CD4-positive, CD25-positive, alpha-beta regulatory T cell (primary cell): Measurements from ENCODE around the gene CDH13. TPM values are rescaled to one million over a fixed set of nuclear protein-coding genes. Genes with fewer than 3 reads are reported as not detected.
A peak's percentile ranks its signal among the peaks of the same experiment; 100 is the strongest.

ENCODE experiments used
- ATAC-seq, 2 donors: fragments of 150-1000 bp; cut with Tn5 transposase; one replicate each; pipeline ENCODE4 v1.10.0; 2021; ENCODE audit warnings: low read depth in 2 of 2, moderate number of reproducible peaks in 2 of 2, moderate library complexity in 1 of 2
- DNase-seq, 3 donors: peaks; one replicate each; pipeline versions ENCODE4 v3.0.0 to v3.0.0-alpha.2; 2012 to 2022; ENCODE audit warnings: mixed read lengths in 1 of 3
- H3K27ac ChIP-seq: one replicate; pipeline ENCODE4 v1.7.0; 2013; ENCODE audit warnings: mild to moderate bottlenecking, low read length; ENCODE audit not compliant: insufficient read depth, poor library complexity, severe bottlenecking
- H3K27me3 ChIP-seq: one replicate; pipeline ENCODE4 v1.7.0; 2013; ENCODE audit warnings: low read length; ENCODE audit not compliant: control insufficient read depth, insufficient read depth
- H3K36me3 ChIP-seq: one replicate; pipeline ENCODE4 v1.7.0; 2013; ENCODE audit warnings: mild to moderate bottlenecking, low read length, moderate library complexity; ENCODE audit not compliant: control insufficient read depth, insufficient read depth
- H3K4me1 ChIP-seq: 2 replicates; pipeline ENCODE4 v1.7.0; 2013; ENCODE audit warnings: mild to moderate bottlenecking, low read length; ENCODE audit not compliant: insufficient read depth, control insufficient read depth, poor library complexity, severe bottlenecking
- H3K4me3 ChIP-seq: one replicate; pipeline ENCODE4 v1.7.0; 2013; ENCODE audit warnings: low read depth, mild to moderate bottlenecking, low read length, moderate library complexity
- H3K9me3 ChIP-seq, 2 experiments: 1 replicate in 1 of 2; 2 replicates in 1 of 2; pipeline ENCODE4 v1.7.0; 2013; ENCODE audit warnings: low read length in 2 of 2, mild to moderate bottlenecking in 1 of 2, moderate library complexity in 1 of 2; ENCODE audit not compliant: control insufficient read depth in 2 of 2
- H3K27ac Mint-ChIP-seq, 3 donors: one replicate each; pipeline ENCODE4 v1.8.0; 2020 to 2022; ENCODE audit warnings: mild to moderate bottlenecking in 3 of 3, mixed read lengths in 3 of 3, moderate library complexity in 2 of 3
- H3K27me3 Mint-ChIP-seq: one replicate; pipeline ENCODE4 v1.8.0; 2022; ENCODE audit warnings: mild to moderate bottlenecking, mixed read lengths
- H3K36me3 Mint-ChIP-seq: one replicate; pipeline ENCODE4 v1.8.0; 2020; ENCODE audit warnings: mixed read lengths
- H3K4me1 Mint-ChIP-seq, 4 donors: one replicate each; pipeline ENCODE4 v1.8.0; 2020 to 2022; ENCODE audit warnings: mixed read lengths in 4 of 4, mild to moderate bottlenecking in 1 of 4
- H3K4me3 Mint-ChIP-seq, 4 donors: one replicate each; pipeline ENCODE4 v1.8.0; 2020 to 2022; ENCODE audit warnings: mild to moderate bottlenecking in 4 of 4, mixed read lengths in 4 of 4, moderate library complexity in 3 of 4
- H3K9me3 Mint-ChIP-seq, 7 donors: one replicate each; pipeline ENCODE4 v1.8.0; 2020 to 2022; ENCODE audit warnings: mixed read lengths in 7 of 7, mild to moderate bottlenecking in 3 of 7, moderate library complexity in 2 of 7
- polyA plus RNA-seq, 4 donors: library from polyadenylated mRNA; unstranded; fragments of 300-500 nt; fragmentation: Illumina TruSeq; gene quantifications; one replicate each; pipeline ENCODE4 v1.2.3, GENCODE V29; 2021
- total RNA-seq: library from RNA; stranded (reverse); gene quantifications from one replicate; pipeline ENCODE4 v1.2.3, GENCODE V29; 2022

The CDH13 gene
- total and polyA plus RNA-seq, 5 donors from 2014 or later: not detected

- H3K27me3 ChIP-seq: no peaks in the 10 kb centered on the region
- Mint-ChIP-seq H3K4me3 (no peak overlapping the region), H3K36me3 (no peaks in the 10 kb centered on the region), H3K27me3 (peaks cover 4% of the 10 kb centered on the region), H3K4me1 (no peaks in the 10 kb centered on the region), H3K9me3 (peaks cover 0 to 2% (median 0%) of the 10 kb centered on the region in 7 donors), H3K27ac (no peak overlapping the region)
- H3K4me3 ChIP-seq: no peak overlapping the region
- no peak for DNase-seq
- H3K36me3 ChIP-seq: no peaks in the 10 kb centered on the region
- no peaks in the 10 kb centered on the region for H3K9me3 ChIP-seq
- ATAC-seq: no peak
- no peaks in the 10 kb centered on the region for H3K4me1 ChIP-seq
- no peak overlapping the region for H3K27ac ChIP-seq
Measured at GRCh38 chr16:83747936-83748335, 1121.2 kb downstream of the CDH13 start.

GRCh38 chr16:83755391-83755790, 1128.6 kb downstream of the CDH13 start:
- Histone ChIP-seq H3K9me3 (no peaks in the 10 kb centered on the region), H3K4me3 (no peak overlapping the region), H3K36me3 (no peaks in the 10 kb centered on the region), H3K4me1 (no peaks in the 10 kb centered on the region), H3K27me3 (no peaks in the 10 kb centered on the region), H3K27ac (no peak overlapping the region)
- H3K4me1 Mint-ChIP-seq: no peaks in the 10 kb centered on the region
- DNase-seq: no peak
- ATAC-seq: no peak
- H3K9me3 Mint-ChIP-seq: peaks cover 0 to 8% (median 0%) of the 10 kb centered on the region in 7 donors
- H3K27ac Mint-ChIP-seq: no peak overlapping the region
- H3K36me3 Mint-ChIP-seq: no peaks in the 10 kb centered on the region
- no peak overlapping the region for H3K4me3 Mint-ChIP-seq
- peaks cover 10% of the 10 kb centered on the region for H3K27me3 Mint-ChIP-seq

- no peak for DNase-seq
- no peak for ATAC-seq
- no peaks in the 10 kb centered on the region for H3K4me1 ChIP-seq
- peaks cover 0 to 2% (median 0%) of the 10 kb centered on the region in 7 donors for H3K9me3 Mint-ChIP-seq
- H3K27ac ChIP-seq: no peak overlapping the region
- no peak overlapping the region for H3K4me3 ChIP-seq
- H3K4me1 Mint-ChIP-seq: no peaks in the 10 kb centered on the region
- no peak overlapping the region for H3K4me3 Mint-ChIP-seq
- no peak overlapping the region for H3K27ac Mint-ChIP-seq
- H3K27me3 ChIP-seq: no peaks in the 10 kb centered on the region
- H3K27me3 Mint-ChIP-seq: peaks cover 6% of the 10 kb centered on the region
- no peaks in the 10 kb centered on the region for H3K36me3 Mint-ChIP-seq
- no peaks in the 10 kb centered on the region for H3K36me3 ChIP-seq
- H3K9me3 ChIP-seq: no peaks in the 10 kb centered on the region
Measured at GRCh38 chr16:83762141-83762991, 1135.6 kb downstream of the CDH13 start.

GRCh38 chr16:83762992-83763358, 1136.2 kb downstream of the CDH13 start:
- H3K4me1 Mint-ChIP-seq: no peaks in the 10 kb centered on the region
- Histone ChIP-seq H3K27me3 (no peaks in the 10 kb centered on the region), H3K27ac (no peak overlapping the region)

GRCh38 chr16:83768986-83769385, 1142.2 kb downstream of the CDH13 start:
- H3K27ac ChIP-seq: no peak overlapping the region
- Mint-ChIP-seq H3K4me3 (no peak overlapping the region), H3K4me1 (peaks cover 0 to 5% (median 0%) of the 10 kb centered on the region in 4 donors), H3K27me3 (no peaks in the 10 kb centered on the region), H3K9me3 (peaks cover 0 to 1% (median 0%) of the 10 kb centered on the region in 7 donors), H3K36me3 (no peaks in the 10 kb centered on the region), H3K27ac (no peak overlapping the region)
- H3K4me1 ChIP-seq: no peaks in the 10 kb centered on the region
- ATAC-seq: no peak
- no peaks in the 10 kb centered on the region for H3K9me3 ChIP-seq
- no peak for DNase-seq
- H3K27me3 ChIP-seq: peaks cover 3% of the 10 kb centered on the region
- no peaks in the 10 kb centered on the region for H3K36me3 ChIP-seq
- H3K4me3 ChIP-seq: no peak overlapping the region

More at GRCh38 chr16:83762992-83763358, 1136.2 kb downstream of the CDH13 start:
- H3K27me3 Mint-ChIP-seq: peaks cover 6% of the 10 kb centered on the region
- no peak overlapping the region for H3K4me3 ChIP-seq
- H3K4me1 ChIP-seq: no peaks in the 10 kb centered on the region
- no peak for ATAC-seq
- no peaks in the 10 kb centered on the region for H3K9me3 ChIP-seq
- H3K4me3 Mint-ChIP-seq: no peak overlapping the region
- H3K36me3 Mint-ChIP-seq: no peaks in the 10 kb centered on the region
- H3K36me3 ChIP-seq: no peaks in the 10 kb centered on the region
- H3K27ac Mint-ChIP-seq: no peak overlapping the region
- no peak for DNase-seq
- H3K9me3 Mint-ChIP-seq: peaks cover 0 to 2% (median 0%) of the 10 kb centered on the region in 7 donors

- peaks cover 0 to 1% (median 0%) of the 10 kb centered on the region in 7 donors for H3K9me3 Mint-ChIP-seq
- H3K4me1 ChIP-seq: no peaks in the 10 kb centered on the region
- no peaks in the 10 kb centered on the region for H3K9me3 ChIP-seq
- H3K27ac Mint-ChIP-seq: no peak overlapping the region
- no peak overlapping the region for H3K4me3 ChIP-seq
- peaks cover 0 to 5% (median 0%) of the 10 kb centered on the region in 4 donors for H3K4me1 Mint-ChIP-seq
- no peak overlapping the region for H3K4me3 Mint-ChIP-seq
- H3K27me3 ChIP-seq: peaks cover 3% of the 10 kb centered on the region
- H3K27me3 Mint-ChIP-seq: no peaks in the 10 kb centered on the region
- DNase-seq (peak in 1 of 3 donors; percentile 3), ATAC-seq (no peak)
- no peaks in the 10 kb centered on the region for H3K36me3 ChIP-seq
- no peak overlapping the region for H3K27ac ChIP-seq
- H3K36me3 Mint-ChIP-seq: no peaks in the 10 kb centered on the region
Measured at GRCh38 chr16:83769397-83770008, 1142.7 kb downstream of the CDH13 start.

- Mint-ChIP-seq H3K27me3 (peaks cover 5% of the 10 kb centered on the region), H3K36me3 (no peaks in the 10 kb centered on the region), H3K4me3 (no peak overlapping the region), H3K4me1 (peaks cover 0 to 5% (median 0%) of the 10 kb centered on the region in 4 donors), H3K27ac (no peak overlapping the region), H3K9me3 (peaks cover 0 to 2% (median 0%) of the 10 kb centered on the region in 7 donors)
- H3K36me3 ChIP-seq: no peaks in the 10 kb centered on the region
- no peak overlapping the region for H3K27ac ChIP-seq
- DNase-seq (no peak), ATAC-seq (no peak)
- H3K27me3 ChIP-seq: peaks cover 3% of the 10 kb centered on the region
- no peaks in the 10 kb centered on the region for H3K4me1 ChIP-seq
- H3K9me3 ChIP-seq: no peaks in the 10 kb centered on the region
- no peak overlapping the region for H3K4me3 ChIP-seq
Measured at GRCh38 chr16:83771306-83771942, 1144.7 kb downstream of the CDH13 start.
